ENCODE results near the gene DNAH3.

The DNAH3 gene

GRCh38 chr16:21179126-21179982, 28.7 kb upstream of the DNAH3 start:
- no peak for TF ChIP-seq GATA2 (IDR thresholded peaks at IDR 0.05; ENCODE audit: low read depth, low read length)
- no peak for TF ChIP-seq GATA3 (IDR thresholded peaks at IDR 0.05; ENCODE audit: low read depth, low read length)

- TF ChIP-seq GATA3 (IDR thresholded peaks at IDR 0.05; ENCODE audit: low read depth, low read length) (no peak), GATA2 (IDR thresholded peaks at IDR 0.05; ENCODE audit: low read depth, low read length) (no peak)
Observed at GRCh38 chr16:21175397-21175796, 24.8 kb upstream of the DNAH3 start.

GRCh38 chr16:21172650-21173049, 22.0 kb upstream of the DNAH3 start:
- TF ChIP-seq GATA3 (IDR thresholded peaks at IDR 0.05; ENCODE audit: low read depth, low read length) (no peak), GATA2 (IDR thresholded peaks at IDR 0.05; ENCODE audit: low read depth, low read length) (no peak)

- TF ChIP-seq GATA3 (IDR thresholded peaks at IDR 0.05; ENCODE audit: low read depth, low read length) (no peak), GATA2 (IDR thresholded peaks at IDR 0.05; ENCODE audit: low read depth, low read length) (no peak)
Observed at GRCh38 chr16:21169249-21169981, 18.8 kb upstream of the DNAH3 start.

- TF ChIP-seq GATA2 (IDR thresholded peaks at IDR 0.05; ENCODE audit: low read depth, low read length) = no peak
- no peak for TF ChIP-seq GATA3 (IDR thresholded peaks at IDR 0.05; ENCODE audit: low read depth, low read length)
Observed at GRCh38 chr16:21167929-21168602, 17.4 kb upstream of the DNAH3 start.

GRCh38 chr16:21167360-21167759, 16.7 kb upstream of the DNAH3 start:
- TF ChIP-seq GATA3 (IDR thresholded peaks at IDR 0.05; ENCODE audit: low read depth, low read length) (no peak), GATA2 (IDR thresholded peaks at IDR 0.05; ENCODE audit: low read depth, low read length) (no peak)

- TF ChIP-seq GATA2 (IDR thresholded peaks at IDR 0.05; ENCODE audit: low read depth, low read length) = no peak
- TF ChIP-seq GATA3 (IDR thresholded peaks at IDR 0.05; ENCODE audit: low read depth, low read length) = no peak
Observed at GRCh38 chr16:21166561-21166961, 15.9 kb upstream of the DNAH3 start.

GRCh38 chr16:21164521-21165168, 14.0 kb upstream of the DNAH3 start:
- TF ChIP-seq GATA3 (IDR thresholded peaks at IDR 0.05; ENCODE audit: low read depth, low read length) (no peak), GATA2 (IDR thresholded peaks at IDR 0.05; ENCODE audit: low read depth, low read length) (no peak)

- TF ChIP-seq GATA2 (IDR thresholded peaks at IDR 0.05; ENCODE audit: low read depth, low read length) (no peak), GATA3 (IDR thresholded peaks at IDR 0.05; ENCODE audit: low read depth, low read length) (no peak)
Observed at GRCh38 chr16:21163576-21163975, 12.9 kb upstream of the DNAH3 start.

- TF ChIP-seq GATA3 (IDR thresholded peaks at IDR 0.05; ENCODE audit: low read depth, low read length) = no peak
Observed at GRCh38 chr16:21162661-21163151, 12.1 kb upstream of the DNAH3 start.

GRCh38 chr16:21161211-21161610, 10.6 kb upstream of the DNAH3 start:
- no peak for TF ChIP-seq GATA2 (IDR thresholded peaks at IDR 0.05; ENCODE audit: low read depth, low read length)
- TF ChIP-seq GATA3 (IDR thresholded peaks at IDR 0.05; ENCODE audit: low read depth, low read length) = no peak

- TF ChIP-seq GATA3 (IDR thresholded peaks at IDR 0.05; ENCODE audit: low read depth, low read length) (no peak), GATA2 (IDR thresholded peaks at IDR 0.05; ENCODE audit: low read depth, low read length) (no peak)
Observed at GRCh38 chr16:21160276-21160675, 9.6 kb upstream of the DNAH3 start.

- no peak for TF ChIP-seq GATA2 (IDR thresholded peaks at IDR 0.05; ENCODE audit: low read depth, low read length)
- TF ChIP-seq GATA3 (IDR thresholded peaks at IDR 0.05; ENCODE audit: low read depth, low read length) = no peak
Observed at GRCh38 chr16:21159281-21159951, 8.8 kb upstream of the DNAH3 start.

Measured in SH-SY5Y (cell line).